Endothelial cell of umbilical vein (primary cell): ENCODE measurements around the gene AKT1. TPM values are rescaled to one million over a fixed set of nuclear protein-coding genes. Genes with fewer than 3 reads are reported as not detected.

Experiments
- BruUV-seq: library from RNA; stranded (reverse); fragments of 400-500 nt; replicated peaks from 2 replicates; lab custom pipeline; 2021; lab: Mats Ljungman, UMichigan
- CTCF ChIA-PET: fragments of 300-600, 350-600 bp; sonication (Branson Sonifier 250); formaldehyde crosslinking; loops from one replicate; lab custom pipeline; 2021; ENCODE audit warnings: antibody characterized with exemption, inconsistent platforms; lab: Charles Lee
- POLR2A ChIA-PET: fragments of 300-600, 350-600 bp; sonication (Branson Sonifier 250); formaldehyde crosslinking; loops from one replicate; lab custom pipeline; 2021; ENCODE audit warnings: antibody characterized with exemption, inconsistent platforms; lab: Charles Lee
- DNase-seq: peaks from one replicate; pipeline ENCODE4 v3.0.0-alpha.2; 2011; ENCODE audit warnings: low read depth, low spot score
- FAIRE-seq: peaks from 2 replicates; lab custom pipeline; 2011; peaks lifted over from hg19 to GRCh38; lab: Jason Lieb, UNC
- H2AFZ ChIP-seq: 2 replicates; pipeline ENCODE4 v1.6.0; 2012; ENCODE audit warnings: low read depth, low read length, control low read depth, inconsistent platforms
- H3K27ac ChIP-seq: 2 replicates; pipeline ENCODE4 v1.5.1; 2011; ENCODE audit warnings: low read depth, mild to moderate bottlenecking, control low read depth, low read length, moderate library complexity; ENCODE audit not compliant: insufficient read depth
- H3K27me3 ChIP-seq, 2 experiments: 2 replicates each; pipeline versions ENCODE4 v1.6.0 to v1.6.1; 2011; ENCODE audit warnings: low read length in 2 of 2, mixed read lengths in 1 of 2; ENCODE audit not compliant: control insufficient read depth in 2 of 2, insufficient read depth in 2 of 2
- H3K36me3 ChIP-seq, 2 experiments: 2 replicates in 1 of 2; 3 replicates in 1 of 2; pipeline ENCODE4 v1.5.1; 2011; ENCODE audit warnings: low read length in 2 of 2, mild to moderate bottlenecking in 1 of 2, moderate library complexity in 1 of 2; ENCODE audit not compliant: control insufficient read depth in 2 of 2, insufficient read depth in 2 of 2; ENCODE audit errors: extremely low read depth in 1 of 2
- H3K4me1 ChIP-seq: 3 replicates; pipeline ENCODE4 v1.5.1; 2011; ENCODE audit warnings: mild to moderate bottlenecking, low read length; ENCODE audit not compliant: control insufficient read depth, insufficient read depth; ENCODE audit errors: extremely low read depth
- H3K4me2 ChIP-seq: 2 replicates; pipeline ENCODE4 v1.6.1; 2011; ENCODE audit warnings: low read length, control low read depth, mixed read lengths; ENCODE audit not compliant: insufficient read depth
- H3K4me3 ChIP-seq, 3 experiments: fragments of 200-600 bp in 1 of 3; sonication (generic), shearing (Covaris generic) in 1 of 3; replicated peaks in 1 of 3; 2 replicates each; pipeline ENCODE4 v1.5.1; 2011 to 2016; ENCODE audit warnings: control low read depth in 3 of 3, low read length in 3 of 3, mild to moderate bottlenecking in 2 of 3, inconsistent platforms in 1 of 3, low read depth in 1 of 3, moderate library complexity in 1 of 3; ENCODE audit not compliant: insufficient read depth in 1 of 3
- H3K79me2 ChIP-seq: 2 replicates; pipeline ENCODE4 v1.6.0; 2012; ENCODE audit warnings: low read length, inconsistent platforms; ENCODE audit not compliant: control insufficient read depth, insufficient read depth
- H3K9ac ChIP-seq: replicated peaks from 2 replicates; pipeline ENCODE3; 2011; ENCODE audit warnings: low read length, control low read depth; ENCODE audit not compliant: insufficient read depth; ENCODE audit errors: extremely low read depth
- H3K9me1 ChIP-seq: replicated peaks from 3 replicates; pipeline ENCODE4 v1.6.0; 2011; ENCODE audit warnings: mild to moderate bottlenecking, low read length; ENCODE audit not compliant: control insufficient read depth, insufficient read depth; ENCODE audit errors: extremely low read depth
- H3K9me3 ChIP-seq: replicated peaks from 2 replicates; pipeline ENCODE4 v1.5.1; 2012; ENCODE audit warnings: low read length, inconsistent platforms; ENCODE audit not compliant: control insufficient read depth, insufficient read depth
- H4K20me1 ChIP-seq: replicated peaks from 2 replicates; pipeline ENCODE3; 2011; ENCODE audit warnings: mild to moderate bottlenecking, low read length; ENCODE audit not compliant: control insufficient read depth, insufficient read depth; ENCODE audit errors: extremely low read depth
- CTCF ChIP-seq, 2 donors: IDR thresholded peaks; 1 replicate in 1 of 2; 2 replicates in 1 of 2; pipeline ENCODE4 v1.5.1; 2011; ENCODE audit warnings: low read length in 2 of 2, mild to moderate bottlenecking in 2 of 2, moderate library complexity in 2 of 2, control low read depth in 1 of 2, inconsistent platforms in 1 of 2, low read depth in 1 of 2; ENCODE audit not compliant: insufficient read depth in 1 of 2; ENCODE audit errors: extremely low read depth in 1 of 2
- EZH2 ChIP-seq: IDR thresholded peaks from 2 replicates; pipeline ENCODE4 v1.6.1; 2012; ENCODE audit warnings: borderline replicate concordance, low read depth, mild to moderate bottlenecking, moderate library complexity, low read length, inconsistent platforms; ENCODE audit not compliant: severe bottlenecking
- FOS ChIP-seq: IDR thresholded peaks from 2 replicates; pipeline ENCODE4 v1.6.1; 2011; ENCODE audit warnings: mild to moderate bottlenecking, low read length, moderate library complexity, borderline replicate concordance; ENCODE audit not compliant: insufficient read depth
- GATA2 ChIP-seq: IDR thresholded peaks from 2 replicates; pipeline ENCODE4 v1.7.0; 2011; ENCODE audit warnings: low read depth, mild to moderate bottlenecking, moderate library complexity, mixed read lengths, low read length; ENCODE audit not compliant: insufficient read length, insufficient read depth
- JUN ChIP-seq: IDR thresholded peaks from 2 replicates; pipeline ENCODE4 v1.6.1; 2011; ENCODE audit warnings: borderline replicate concordance, low read depth; ENCODE audit not compliant: insufficient read length, insufficient read depth
- MAX ChIP-seq: IDR thresholded peaks from 2 replicates; pipeline ENCODE4 v1.6.1; 2011; ENCODE audit not compliant: insufficient read depth, insufficient read length
- MYC ChIP-seq: IDR thresholded peaks from one replicate; pipeline ENCODE4 v1.6.1; 2011; ENCODE audit warnings: mild to moderate bottlenecking, low read depth, low read length
- POLR2A ChIP-seq: IDR thresholded peaks from 2 replicates; pipeline ENCODE4 v1.6.1; 2012; ENCODE audit warnings: low read depth, mild to moderate bottlenecking, control low read depth, low read length
- POLR2AphosphoS5 ChIP-seq: IDR thresholded peaks from 2 replicates; pipeline ENCODE4 v1.6.1; 2012; ENCODE audit warnings: low read depth, mild to moderate bottlenecking, control low read depth, low read length, moderate library complexity; ENCODE audit not compliant: insufficient read depth
- dilution Hi-C: fragments of 300-500 bp; cut with MboI; formaldehyde crosslinking; loops from one replicate; pipeline ENCODE4 v1.15.0; 2019; ENCODE audit warnings: low sequenced_read_pairs; ENCODE audit not compliant: extremely low pct_ligation_motif_present
- intact Hi-C: fragments of 100-400 bp; cut with micrococcal nuclease; formaldehyde crosslinking; loops from one replicate; pipeline ENCODE4 v1.10.0; 2022
- polyA plus RNA-seq, 4 experiments: library from polyadenylated mRNA; depleted of rRNA in 3 of 4; stranded (reverse) in 3 of 4; unstranded in 1 of 4; fragments of >200 nt; gene quantifications; 2 replicates each; pipeline versions ENCODE4 v1.2.1 to v1.2.3, GENCODE V29; 2011 to 2012; ENCODE audit warnings: missing spikeins in 1 of 4
- total RNA-seq: library from RNA; stranded (reverse); gene quantifications from 2 replicates; pipeline ENCODE4 v1.2.3, GENCODE V29; 2021

AKT1 gene
- total and polyA plus RNA-seq, 2 donors (not counting 3 experiments of a cell fraction or from before 2014, with no cell fraction given), result 177 to 191 TPM

GRCh38 chr14:104757238-104757585 is 38.3 kb downstream of the AKT1 start:
- H4K20me1 ChIP-seq, result no peaks in the 10 kb centered on the region
- no peak overlapping the region for H3K4me2 ChIP-seq
- FAIRE-seq (no peak), DNase-seq (no peak)
- peaks cover 8% of the 10 kb centered on the region for H3K4me1 ChIP-seq
- ChIA-PET POLR2A (no interaction called here), CTCF (interaction anchor here (2.4 kb wide), 1 partner anchor 11 kb away, joined by 16 read pairs; no protein-coding TSS in a partner anchor)
- peaks cover 24% of the 10 kb centered on the region for H3K79me2 ChIP-seq
- no peaks in the 10 kb centered on the region for H3K27me3 ChIP-seq
- H3K27ac ChIP-seq, result no peak overlapping the region
- H3K4me3 ChIP-seq, result no peak overlapping the region
- TF ChIP-seq POLR2AphosphoS5 (no peak), EZH2 (no peak), MYC (no peak), JUN (no peak), FOS (no peak), POLR2A (no peak), GATA2 (no peak), MAX (no peak), CTCF (IDR thresholded peaks at IDR 0.05; ENCODE audit: extremely low read depth in 1 of 2, insufficient read depth in 1 of 2, low read depth in 1 of 2, low read length in 2 of 2) (no peak)
- no peak overlapping the region for H2AFZ ChIP-seq
- no peaks in the 10 kb centered on the region for H3K9me1 ChIP-seq
- dilution Hi-C loops (no loop called here), intact Hi-C loops (no loop called here)
- H3K36me3 ChIP-seq, result peaks cover 0 to 40% of the 10 kb centered on the region in 2 experiments
- BruUV-seq, result no TSS peak
- no peaks in the 10 kb centered on the region for H3K9me3 ChIP-seq
- H3K9ac ChIP-seq, result no peak overlapping the region
